HepG2 (cell line): ENCODE measurements around the gene M1AP. TPM values are rescaled to one million over a fixed set of nuclear protein-coding genes. Genes with fewer than 3 reads are reported as not detected.

Experiments used
- ATAC-seq: fragments of 200-7000 bp; cut with Tn5 transposase; 3 replicates; pipeline ENCODE4 v1.9.1; 2020; ENCODE audit warnings: mild to moderate bottlenecking, moderate library complexity
- BruUV-seq: library from RNA; stranded (reverse); fragments of 400-500 nt; replicated peaks from 2 replicates; lab custom pipeline; 2021; lab: Mats Ljungman, UMichigan
- CTCF ChIA-PET: fragments of 300-600 bp; formaldehyde crosslinking; extraction: SDS; loops from one replicate; lab custom pipeline; 2021; ENCODE audit warnings: low total read pairs, inconsistent platforms, low intra/inter-chr PET ratio; lab: Yijun Ruan, JAX
- POLR2A ChIA-PET: fragments of 350-600 bp; sonication (Branson Sonifier 250); formaldehyde crosslinking; loops from one replicate; lab custom pipeline; 2020; ENCODE audit warnings: antibody characterized with exemption, inconsistent platforms; lab: Yijun Ruan, JAX
- DNase-seq: peaks from one replicate; pipeline ENCODE4 v3.0.0-alpha.2; 2015; ENCODE audit warnings: low spot score
- FAIRE-seq: peaks from 3 replicates; lab custom pipeline; 2011; peaks lifted over from hg19 to GRCh38; lab: Jason Lieb, UNC
- H2AFZ ChIP-seq: one replicate; pipeline ENCODE4 v1.6.1; 2011; ENCODE audit warnings: low read length, inconsistent platforms
- H3K27ac ChIP-seq: fragments of 300-600 bp; 3 replicates; pipeline ENCODE4 v1.8.0; 2011; ENCODE audit warnings: mixed run types, mild to moderate bottlenecking, mixed read lengths, low read length, inconsistent platforms; ENCODE audit not compliant: insufficient read depth; ENCODE audit errors: extremely low read length
- H3K27me3 ChIP-seq, 2 experiments: fragments of 200-600 bp in 1 of 2; 2 replicates in 1 of 2; 3 replicates in 1 of 2; pipeline versions ENCODE4 v1.6.0 to v1.8.0; 2011; ENCODE audit warnings: low read length in 2 of 2, mild to moderate bottlenecking in 2 of 2, moderate library complexity in 2 of 2, inconsistent platforms in 1 of 2; ENCODE audit not compliant: insufficient read depth in 2 of 2, control insufficient read depth in 1 of 2
- H3K36me3 ChIP-seq, 2 experiments: fragments of 200-600 bp in 1 of 2; replicated peaks in 1 of 2; 2 replicates in 1 of 2; 3 replicates in 1 of 2; pipeline versions ENCODE4 v1.5.1 to v1.8.0; 2011; ENCODE audit warnings: low read length in 2 of 2, inconsistent platforms in 1 of 2; ENCODE audit not compliant: insufficient read depth in 2 of 2, control insufficient read depth in 1 of 2
- H3K4me1 ChIP-seq: 2 replicates; pipeline ENCODE4 v1.5.1; 2012; ENCODE audit warnings: low read length, inconsistent platforms; ENCODE audit not compliant: insufficient read depth
- H3K4me2 ChIP-seq: 2 replicates; pipeline ENCODE4 v1.6.0; 2011; ENCODE audit warnings: low read depth, low read length, inconsistent platforms
- H3K4me3 ChIP-seq, 3 experiments: fragments of 200-600 bp in 1 of 3; sonication (generic), shearing (Covaris generic) in 1 of 3; replicated peaks in 1 of 3; 2 replicates each; pipeline ENCODE4 v1.5.1; 2011 to 2016; ENCODE audit warnings: low read length in 3 of 3, inconsistent platforms in 2 of 3, low read depth in 2 of 3, mild to moderate bottlenecking in 2 of 3, control low read depth in 1 of 3, mixed read lengths in 1 of 3; ENCODE audit not compliant: insufficient read depth in 1 of 3
- H3K79me2 ChIP-seq: one replicate; pipeline ENCODE4 v1.6.1; 2011; ENCODE audit warnings: low read length, inconsistent platforms; ENCODE audit not compliant: insufficient read depth
- H3K9ac ChIP-seq: 2 replicates; pipeline ENCODE4 v1.6.0; 2011; ENCODE audit warnings: mild to moderate bottlenecking, low read depth, low read length, inconsistent platforms; ENCODE audit not compliant: insufficient read depth
- H3K9me3 ChIP-seq: 2 replicates; pipeline ENCODE4 v1.5.1; 2012; ENCODE audit warnings: mild to moderate bottlenecking, low read length
- H4K20me1 ChIP-seq: 2 replicates; pipeline ENCODE4 v1.6.0; 2011; ENCODE audit warnings: inconsistent platforms, mild to moderate bottlenecking, low read length, moderate library complexity; ENCODE audit not compliant: insufficient read depth
- AFF4 ChIP-seq: sonication (generic); formaldehyde crosslinking; IDR thresholded peaks from 2 replicates; pipeline ENCODE4 v1.4.0; 2020; ENCODE audit warnings: missing genetic modification reagents
- CREB1 ChIP-seq, 2 experiments: fragments of 450-650 bp in 1 of 2; IDR thresholded peaks; 2 replicates each; pipeline ENCODE4 v1.6.1; 2016 to 2017; ENCODE audit warnings: control low read depth in 1 of 2, mild to moderate bottlenecking in 1 of 2, missing compliant biosample characterization in 1 of 2, missing genetic modification characterization in 1 of 2
- JDP2 ChIP-seq: sonication (generic); formaldehyde crosslinking; IDR thresholded peaks from 2 replicates; pipeline ENCODE4 v1.8.1; 2022; ENCODE audit warnings: missing genetic modification reagents, borderline replicate concordance
- ZNF441 ChIP-seq: sonication (generic); formaldehyde crosslinking; IDR thresholded peaks from 2 replicates; pipeline ENCODE4 v1.7.0; 2021; ENCODE audit warnings: missing genetic modification reagents, borderline replicate concordance
- ZNF710 ChIP-seq: sonication (generic); formaldehyde crosslinking; IDR thresholded peaks from 2 replicates; pipeline ENCODE4 v1.5.0; 2020; ENCODE audit warnings: mild to moderate bottlenecking, missing genetic modification reagents, borderline replicate concordance
- WGBS: methylation state at CpG from one replicate; pipeline ENCODE4 v1.1.6; 2017; ENCODE audit warnings: low lambda C conversion rate; 5-methylcytosine and 5-hydroxymethylcytosine counted together
- in situ Hi-C: cut with HindIII; loops from 2 replicates; pipeline ENCODE4 v1.10.0; 2017; ENCODE audit warnings: low pct_unique_long_range_greater_than_20kb; ENCODE audit not compliant: extremely low pct_ligation_motif_present
- intact Hi-C: fragments of 100-400 bp; cut with micrococcal nuclease; formaldehyde crosslinking; loops from one replicate; pipeline ENCODE4 v1.10.0; 2022; ENCODE audit not compliant: unreplicated experiment
- polyA plus RNA-seq, 8 experiments: library from polyadenylated mRNA; depleted of rRNA in 3 of 8; stranded (reverse) in 7 of 8; unstranded in 1 of 8; fragments of >200 nt; fragmentation: Illumina TruSeq in 4 of 8; extraction: Trizol in 4 of 8; gene quantifications; 2 replicates each; pipeline versions ENCODE4 v1.2.1 to v1.2.3, GENCODE V29; 2011 to 2016; ENCODE audit warnings: low read depth in 4 of 8, missing spikeins in 1 of 8, mixed read lengths in 1 of 8; ENCODE audit not compliant: insufficient read depth in 1 of 8
- total RNA-seq, 5 experiments: library from RNA; depleted of rRNA; stranded (reverse); fragments of >200 nt; fragmentation: Illumina TruSeq; extraction: Trizol; gene quantifications; 2 replicates each; pipeline ENCODE4 v1.2.3, GENCODE V29; 2016; ENCODE audit warnings: low read depth in 1 of 5

The M1AP gene
- total and polyA plus RNA-seq, 2 of the 13 experiments (the other 11 are each of a cell fraction or from before 2014, with no cell fraction given): not detected

- TF ChIP-seq CREB1 (IDR thresholded peaks at IDR 0.05): peak; percentile 70
- no peak for TF ChIP-seq CREB1 (CRISPR knock-in tag; IDR thresholded peaks at IDR 0.05)
- no peak for TF ChIP-seq ZNF710
- TF ChIP-seq JDP2 (CRISPR knock-in tag): no peak
- no peak for TF ChIP-seq AFF4 (CRISPR knock-in tag)
- no peak for TF ChIP-seq ZNF441 (CRISPR knock-in tag)
- Histone ChIP-seq H3K4me2 (no peak overlapping the region), H3K9me3 (no peaks in the 10 kb centered on the region), H3K27me3 (peaks cover 1 to 13% of the 10 kb centered on the region in 2 experiments), H3K4me3 (no peak overlapping the region), H3K36me3 (no peaks in the 10 kb centered on the region), H4K20me1 (no peaks in the 10 kb centered on the region), H2AFZ (no peak overlapping the region), H3K27ac (no peak overlapping the region), H3K9ac (no peak overlapping the region), H3K4me1 (no peaks in the 10 kb centered on the region), H3K79me2 (no peaks in the 10 kb centered on the region)
- ChIA-PET POLR2A (no interaction called here), CTCF (no interaction called here)
- WGBS: 18% methylated on average over 3 of the region's 3 CpGs
- intact Hi-C loops: no loop called here
- DNase-seq (no peak), FAIRE-seq (no peak), ATAC-seq (no peak)
- no TSS peak for BruUV-seq
- in situ Hi-C loops: no loop called here
These were observed 31.0 kb downstream of the M1AP start for GRCh38 chr2:74617122-74617521.
